Measurements from ENCODE around the gene CCL24.
"Not testable (repeated sequence)": the region's sequence is repeated elsewhere in the genome, so short reads cannot be mapped to it uniquely, and the experiment has no call there.

GRCh38 chr7:75773958-75774357, 39.6 kb downstream of the CCL24 start:
- TF ChIP-seq CTCF (conservative IDR thresholded peaks at IDR 0.05 in 1 of 2, IDR thresholded peaks at IDR 0.05 in 1 of 2; ENCODE audit: low read depth in 1 of 2, low read length in 2 of 2); EZH2 (IDR thresholded peaks at IDR 0.05; ENCODE audit: low read length, missing control alignments): not testable (repeated sequence)
